Coronary artery (tissue), 2 donors: ENCODE measurements around the gene SV2B.
A peak's percentile ranks its signal among the peaks of the same experiment; 100 is the strongest.

ENCODE experiments used
- DNase-seq: peaks from one replicate; pipeline ENCODE4 v3.0.0-alpha.2; 2017; ENCODE audit warnings: low spot score
- H3K27ac ChIP-seq, 2 donors: fragments of 200-600 bp; sonication (generic); one replicate each; pipeline ENCODE4 v1.5.1; 2016 to 2019
- H3K4me3 ChIP-seq: fragments of 200-600 bp; sonication (generic); 2 replicates; pipeline ENCODE4 v1.5.1; 2016; ENCODE audit warnings: mild to moderate bottlenecking, moderate library complexity
- TF ChIP-seq, protein P1 (sequence below): fragments of 200-600 bp; sonication (generic); IDR thresholded peaks from one replicate; pipeline ENCODE4 v1.5.1; 2019; ENCODE audit warnings: antibody characterized with exemption

Gene SV2B

DNA sequence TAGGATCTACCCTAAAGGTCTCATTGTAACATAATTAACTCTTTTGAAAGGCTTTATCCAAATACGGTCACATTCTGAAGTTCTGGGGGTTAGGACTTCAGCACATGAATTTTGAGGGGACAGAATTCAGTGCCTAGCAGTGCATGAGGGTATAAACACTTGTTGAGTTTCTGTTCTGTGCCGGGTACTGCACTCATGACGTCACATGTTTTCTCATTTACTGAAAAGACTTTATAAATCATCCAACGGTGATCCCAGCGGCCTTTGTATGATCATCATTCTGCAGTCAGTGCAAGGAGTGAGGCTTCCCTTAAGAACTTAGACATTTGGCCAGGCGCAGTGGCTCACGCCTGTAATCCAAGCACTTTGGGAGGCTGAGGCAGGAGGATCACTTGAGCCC is 25.1 kb downstream of the SV2B start:
- TF ChIP-seq, protein P1, sequence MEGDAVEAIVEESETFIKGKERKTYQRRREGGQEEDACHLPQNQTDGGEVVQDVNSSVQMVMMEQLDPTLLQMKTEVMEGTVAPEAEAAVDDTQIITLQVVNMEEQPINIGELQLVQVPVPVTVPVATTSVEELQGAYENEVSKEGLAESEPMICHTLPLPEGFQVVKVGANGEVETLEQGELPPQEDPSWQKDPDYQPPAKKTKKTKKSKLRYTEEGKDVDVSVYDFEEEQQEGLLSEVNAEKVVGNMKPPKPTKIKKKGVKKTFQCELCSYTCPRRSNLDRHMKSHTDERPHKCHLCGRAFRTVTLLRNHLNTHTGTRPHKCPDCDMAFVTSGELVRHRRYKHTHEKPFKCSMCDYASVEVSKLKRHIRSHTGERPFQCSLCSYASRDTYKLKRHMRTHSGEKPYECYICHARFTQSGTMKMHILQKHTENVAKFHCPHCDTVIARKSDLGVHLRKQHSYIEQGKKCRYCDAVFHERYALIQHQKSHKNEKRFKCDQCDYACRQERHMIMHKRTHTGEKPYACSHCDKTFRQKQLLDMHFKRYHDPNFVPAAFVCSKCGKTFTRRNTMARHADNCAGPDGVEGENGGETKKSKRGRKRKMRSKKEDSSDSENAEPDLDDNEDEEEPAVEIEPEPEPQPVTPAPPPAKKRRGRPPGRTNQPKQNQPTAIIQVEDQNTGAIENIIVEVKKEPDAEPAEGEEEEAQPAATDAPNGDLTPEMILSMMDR = no peak
- no peak overlapping the region for H3K27ac ChIP-seq
- DNase-seq = no peak
- no peak overlapping the region for H3K4me3 ChIP-seq

DNA sequence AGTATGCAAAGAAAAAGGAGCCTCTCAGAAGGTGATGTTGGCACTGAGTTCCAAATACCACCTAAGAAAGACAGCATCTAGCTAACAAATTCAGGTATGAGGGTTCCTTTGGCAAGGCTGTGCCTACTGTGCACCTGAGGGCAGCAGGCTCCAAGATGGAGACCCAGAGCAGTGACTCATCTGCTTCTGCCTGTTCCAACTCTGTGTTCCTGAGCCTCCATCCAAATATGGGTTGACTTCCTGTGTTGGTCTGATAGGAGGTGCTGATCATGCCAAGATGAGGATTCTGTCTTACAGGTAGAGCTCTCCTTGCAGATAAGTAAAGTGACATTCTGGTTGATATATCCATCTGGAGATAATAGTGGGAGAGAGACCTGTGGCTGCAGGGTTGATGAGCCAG is 26.0 kb downstream of the SV2B start:
- DNase-seq = no peak
- TF ChIP-seq, protein P1 = no peak
- Histone ChIP-seq H3K27ac (no peak overlapping the region), H3K4me3 (no peak overlapping the region)

- Histone ChIP-seq H3K4me3 (no peak overlapping the region), H3K27ac (no peak overlapping the region)
- no peak for DNase-seq
- TF ChIP-seq, protein P1 = no peak
Measured at GRCh38 chr15:91127236-91127955, 27.3 kb downstream of the SV2B start.

- TF ChIP-seq, protein P1 = no peak
- Histone ChIP-seq H3K4me3 (no peak overlapping the region), H3K27ac (no peak overlapping the region)
- no peak for DNase-seq
Measured at GRCh38 chr15:91128016-91128415, 28.0 kb downstream of the SV2B start.

GRCh38 chr15:91129436-91129835 is 29.4 kb downstream of the SV2B start:
- Histone ChIP-seq H3K27ac (no peak overlapping the region), H3K4me3 (no peak overlapping the region)
- no peak for DNase-seq
- TF ChIP-seq, protein P1 = no peak

- Histone ChIP-seq H3K27ac (no peak overlapping the region), H3K4me3 (no peak overlapping the region)
- TF ChIP-seq, protein P1 = no peak
- peak; percentile 53 for DNase-seq
Measured at GRCh38 chr15:91132079-91132478, 32.0 kb downstream of the SV2B start.

DNA sequence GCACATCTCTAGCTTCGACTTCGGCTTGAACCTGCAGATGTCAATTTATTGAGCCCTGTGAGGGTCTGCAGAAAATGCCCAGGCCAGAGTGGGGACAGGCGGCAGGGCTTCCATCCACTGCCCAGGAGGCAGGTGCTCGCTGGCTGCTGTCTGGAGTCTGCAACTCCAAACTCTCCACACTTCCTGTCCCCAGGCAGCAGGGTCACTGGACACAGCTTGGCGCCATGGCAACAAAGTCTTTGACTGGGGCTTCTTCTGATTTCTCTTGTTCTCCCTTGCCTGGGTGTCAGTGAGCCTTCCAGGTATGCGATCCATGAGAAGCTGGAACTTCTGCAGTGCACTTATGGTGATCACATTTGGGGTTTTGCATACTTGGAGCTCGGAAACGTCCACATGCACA is 33.5 kb downstream of the SV2B start:
- TF ChIP-seq, protein P1 = no peak
- Histone ChIP-seq H3K4me3 (no peak overlapping the region), H3K27ac (no peak overlapping the region)
- peak; percentile 24 for DNase-seq
